Activated CD8-positive, alpha-beta memory T cell treated with anti-CD3 and anti-CD28 coated beads for 4 hours (primary cell): ENCODE measurements around the gene RCOR1.
"Not testable (repeated sequence)": the region's sequence is repeated elsewhere in the genome, so short reads cannot be mapped to it uniquely, and the experiment has no call there.

Source experiments
- DNase-seq, 2 donors: peaks; one replicate each; pipeline ENCODE4 v3.0.0-alpha.2; 2020; ENCODE audit warnings: low read depth in 2 of 2

The RCOR1 gene

DNA sequence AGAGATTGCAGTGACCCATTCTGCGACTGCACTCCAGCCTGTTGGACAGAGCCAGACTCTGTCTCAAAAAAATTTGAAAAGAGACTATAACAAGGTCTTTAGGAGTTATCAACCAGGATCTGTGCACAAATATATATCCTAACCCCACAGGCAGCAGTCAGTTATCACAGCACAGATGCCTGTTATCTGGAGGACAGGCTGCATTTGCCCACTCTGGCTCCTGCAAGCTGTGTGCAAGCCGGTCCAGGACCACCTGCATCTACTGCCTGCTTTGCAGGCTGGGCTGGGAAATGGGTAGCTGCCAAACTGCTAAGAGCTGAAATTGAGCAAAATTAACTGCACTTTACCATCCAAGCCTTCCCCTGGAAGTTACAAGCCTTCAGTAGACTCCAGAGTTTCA is 21.4 kb upstream of the RCOR1 start:
- no peak for DNase-seq

DNA sequence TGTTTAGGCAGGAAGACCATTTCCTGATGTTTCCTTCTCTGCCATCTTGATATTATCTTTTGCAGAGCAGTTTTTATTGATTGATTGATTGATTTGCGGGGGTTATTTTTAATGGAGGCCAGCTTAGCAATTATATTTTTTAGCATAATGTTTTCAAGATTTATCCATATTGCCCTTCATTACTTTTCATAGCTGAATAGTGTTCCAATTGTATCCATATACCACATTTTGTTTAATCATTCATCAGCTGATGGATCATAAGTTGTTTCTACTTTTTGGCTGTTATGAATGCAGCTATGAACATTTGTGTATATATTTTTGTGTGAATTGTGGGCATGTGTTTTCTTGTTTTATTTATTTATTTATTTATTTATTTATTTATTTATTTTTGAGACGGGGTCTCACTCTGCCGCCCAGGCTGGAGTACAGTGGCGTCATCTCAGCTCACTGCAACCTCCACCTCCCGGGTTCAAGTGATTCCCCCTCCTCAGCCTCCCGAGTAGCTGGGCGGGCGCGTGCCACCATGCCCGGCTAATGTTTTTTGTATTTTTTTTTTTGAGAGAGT is 20.9 kb upstream of the RCOR1 start:
- DNase-seq, result no peak

DNA sequence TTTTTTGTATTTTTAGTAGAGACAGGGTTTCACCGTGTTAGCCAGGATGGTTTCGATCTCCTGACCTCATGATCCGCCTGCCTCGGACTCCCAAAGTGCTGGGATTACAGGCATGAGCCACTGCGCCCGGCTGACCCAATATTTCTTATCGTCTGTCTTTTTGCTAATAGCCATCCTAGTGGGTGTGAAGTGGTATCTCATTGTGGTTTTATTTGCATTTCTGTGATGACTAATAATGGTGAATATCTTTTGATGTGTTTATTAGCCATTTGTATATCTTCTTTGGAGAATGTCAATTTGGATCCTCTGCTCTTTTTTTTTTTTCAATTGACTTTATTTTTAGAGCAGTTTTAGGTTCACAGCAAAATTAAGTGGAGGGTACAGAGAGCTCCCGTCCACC is 19.3 kb upstream of the RCOR1 start:
- DNase-seq, result not testable (repeated sequence)

DNA sequence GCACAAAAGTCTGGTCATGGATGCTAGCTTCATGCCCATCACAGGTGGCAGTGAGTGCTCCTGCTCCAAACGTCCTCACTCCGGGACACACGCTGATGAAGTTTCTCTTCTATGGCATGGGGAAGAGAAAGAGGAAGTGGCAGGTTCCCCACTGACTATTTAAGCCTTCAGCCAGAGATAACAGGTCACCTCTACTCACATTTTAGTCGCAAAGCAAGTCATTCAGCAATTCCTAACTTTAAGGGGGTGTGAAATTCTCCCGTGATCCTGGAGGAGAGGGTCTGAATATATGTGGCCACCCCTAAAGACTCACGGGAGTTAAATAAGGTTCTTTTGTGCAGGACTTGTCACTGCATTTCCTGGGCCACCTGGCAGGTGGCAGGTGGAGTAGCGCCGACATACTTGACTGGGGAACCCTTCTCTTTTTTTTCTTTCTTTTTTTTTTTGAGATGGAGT is 18.8 kb upstream of the RCOR1 start:
- DNase-seq, result no peak

DNA sequence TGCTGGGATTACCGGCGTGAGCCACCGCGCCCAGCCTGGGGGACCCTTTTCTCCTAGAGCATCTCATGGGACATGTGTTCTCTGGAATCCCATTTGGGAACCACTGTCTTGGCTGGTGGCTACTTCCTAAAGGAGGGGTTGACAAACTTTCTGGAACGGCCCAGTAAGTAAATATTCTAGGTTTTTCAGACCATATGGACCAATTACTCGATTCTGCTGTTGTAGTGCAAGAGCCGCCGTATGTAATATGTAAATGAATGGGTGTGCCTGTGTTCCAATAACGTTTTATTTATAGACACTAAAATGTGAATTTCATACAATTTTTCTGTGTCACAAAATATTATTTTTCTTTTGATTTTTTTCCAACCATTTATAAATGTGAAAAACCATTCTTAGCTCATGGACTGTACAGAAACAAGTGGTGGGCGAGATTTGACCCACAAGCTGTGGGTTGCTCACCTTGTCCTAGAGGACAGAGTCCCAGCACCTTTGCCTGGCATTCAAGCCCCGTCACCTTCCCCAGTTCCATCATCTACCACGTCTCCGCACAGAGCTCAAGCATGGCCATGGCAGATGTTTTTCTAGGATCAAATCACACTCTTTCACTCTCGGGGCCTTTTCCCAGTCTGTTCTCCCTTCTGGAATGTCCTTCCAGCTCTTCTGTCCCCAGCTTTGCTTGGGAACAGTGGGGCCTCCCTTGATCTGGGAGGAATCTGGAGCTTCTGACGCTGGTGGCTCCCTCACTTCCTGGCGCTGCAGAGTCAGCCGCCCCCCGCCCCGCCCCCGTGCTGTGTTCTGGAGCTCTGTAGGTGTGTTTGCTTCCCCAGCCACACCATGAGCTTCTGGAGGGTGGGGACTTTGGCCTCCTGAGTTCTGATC is 17.9 kb upstream of the RCOR1 start:
- no peak for DNase-seq

DNA sequence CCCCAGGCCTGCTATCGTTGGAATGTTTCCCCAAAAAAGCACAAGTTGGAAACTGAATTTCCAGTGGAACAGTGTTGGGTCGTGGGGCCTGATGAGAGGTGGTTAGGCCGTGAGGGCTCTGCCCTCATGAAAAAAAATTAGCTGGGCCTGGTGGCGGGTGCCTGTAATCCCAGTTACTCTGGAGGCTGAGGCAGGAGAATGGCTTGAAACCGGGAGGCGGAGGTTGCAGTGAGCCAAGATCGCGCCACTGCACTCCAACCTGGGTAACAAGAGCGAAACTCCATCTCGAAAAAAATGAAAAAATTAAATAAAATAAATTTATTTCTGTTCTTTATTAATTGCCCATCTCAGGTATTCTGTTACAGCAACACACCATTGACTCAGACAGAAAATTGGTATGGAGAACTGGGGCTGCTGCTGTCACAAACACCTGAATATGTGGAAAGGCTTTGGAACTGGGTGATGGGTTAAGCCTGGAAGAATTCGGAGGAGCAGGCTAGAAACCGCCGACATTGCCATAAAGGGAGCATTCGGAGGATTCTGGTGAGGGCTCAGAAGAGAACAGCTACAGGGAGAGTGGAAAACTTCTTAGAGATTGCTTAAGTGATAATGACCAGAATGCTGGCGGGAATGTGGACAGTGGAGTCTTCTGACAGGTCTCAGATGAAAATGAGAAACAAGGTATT is 17.1 kb upstream of the RCOR1 start:
- no peak for DNase-seq

DNA sequence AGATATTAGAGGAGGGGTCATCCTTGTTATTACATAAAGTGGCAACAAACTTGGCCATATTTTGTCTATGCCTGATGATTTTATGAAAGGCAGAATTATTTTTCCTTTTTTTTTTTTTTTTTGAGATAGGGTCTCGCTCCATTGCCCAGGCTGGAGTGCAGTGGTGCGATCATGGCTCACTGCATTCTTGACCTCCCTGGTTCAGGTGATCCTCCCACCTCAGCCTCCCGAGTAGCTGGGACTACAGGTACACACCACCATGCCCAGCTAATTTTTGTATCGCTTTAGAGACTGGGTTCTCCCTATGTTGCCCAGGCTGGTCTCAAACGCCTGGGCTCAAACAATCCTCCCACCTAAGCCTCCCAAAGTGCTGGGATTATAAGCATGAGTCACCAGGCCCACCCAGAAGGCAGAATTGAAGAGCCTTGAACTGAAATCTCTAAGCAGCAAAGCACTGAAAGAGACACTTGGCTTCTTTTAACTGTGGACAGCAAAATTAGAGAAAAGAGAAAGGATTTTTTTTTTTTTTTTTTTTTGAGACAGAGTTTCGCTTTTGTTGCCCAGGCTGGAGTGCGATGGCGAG is 16.5 kb upstream of the RCOR1 start:
- DNase-seq, result not testable (repeated sequence)

DNA sequence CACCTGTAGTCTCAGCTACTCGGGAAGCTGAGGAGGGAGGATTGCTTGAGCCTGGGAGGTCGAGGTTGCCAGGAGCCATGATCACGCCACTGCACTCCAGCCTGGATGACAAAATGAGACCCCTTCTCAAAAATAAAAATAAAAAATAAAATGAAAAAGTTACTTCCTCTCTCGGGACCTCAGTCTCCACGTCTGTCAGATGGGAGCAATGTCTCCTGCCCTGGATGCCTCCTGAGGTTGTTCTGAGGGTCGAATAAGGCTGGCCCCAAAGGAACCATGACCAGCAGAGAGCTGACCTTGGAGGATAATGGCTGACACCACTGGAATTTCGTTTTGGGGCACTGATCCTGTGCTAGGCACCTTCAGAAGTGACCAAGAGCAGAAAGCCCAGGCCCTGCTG is 13.6 kb upstream of the RCOR1 start:
- DNase-seq, result no peak

DNA sequence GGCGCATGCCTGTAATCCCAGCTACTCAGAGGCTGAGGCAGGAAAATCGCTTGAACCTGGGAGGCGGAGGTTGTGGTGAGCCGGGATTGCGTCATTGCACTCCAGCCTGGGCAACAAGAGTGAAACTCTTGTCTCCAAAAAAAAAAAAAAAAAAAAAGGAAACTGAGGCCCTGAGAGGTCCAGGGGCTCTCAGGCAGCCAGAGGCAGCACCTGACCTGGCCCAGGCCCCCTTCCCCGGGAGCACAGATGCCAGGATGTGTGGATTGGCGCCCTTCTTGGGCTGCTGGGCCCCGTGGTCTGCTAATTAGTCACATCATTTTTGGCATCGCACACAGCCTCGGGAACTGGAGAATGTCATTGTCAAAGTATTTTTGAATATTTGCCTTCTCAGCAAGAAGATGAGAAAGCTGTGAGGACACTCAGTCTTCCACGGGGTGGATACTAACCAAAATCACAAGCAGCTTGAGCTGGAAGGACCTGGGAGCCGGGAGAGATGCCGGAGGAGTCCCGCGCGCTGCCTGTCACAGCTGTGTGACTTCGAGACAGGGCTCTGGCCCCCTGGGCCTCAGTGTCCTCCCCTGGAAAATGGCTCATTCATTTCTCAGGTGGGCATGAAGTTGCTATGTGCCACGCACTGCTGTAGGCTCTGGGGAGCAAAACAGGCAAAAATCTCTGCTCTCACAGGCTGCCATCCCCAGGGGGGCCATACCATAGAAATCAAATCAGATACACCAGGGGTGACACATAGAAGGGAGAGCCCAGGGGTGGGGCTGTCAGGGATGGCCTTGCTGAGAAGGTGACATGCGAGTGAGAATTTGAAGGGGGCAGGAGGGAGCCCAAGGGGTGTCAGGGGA is 12.5 kb upstream of the RCOR1 start:
- no peak for DNase-seq

DNA sequence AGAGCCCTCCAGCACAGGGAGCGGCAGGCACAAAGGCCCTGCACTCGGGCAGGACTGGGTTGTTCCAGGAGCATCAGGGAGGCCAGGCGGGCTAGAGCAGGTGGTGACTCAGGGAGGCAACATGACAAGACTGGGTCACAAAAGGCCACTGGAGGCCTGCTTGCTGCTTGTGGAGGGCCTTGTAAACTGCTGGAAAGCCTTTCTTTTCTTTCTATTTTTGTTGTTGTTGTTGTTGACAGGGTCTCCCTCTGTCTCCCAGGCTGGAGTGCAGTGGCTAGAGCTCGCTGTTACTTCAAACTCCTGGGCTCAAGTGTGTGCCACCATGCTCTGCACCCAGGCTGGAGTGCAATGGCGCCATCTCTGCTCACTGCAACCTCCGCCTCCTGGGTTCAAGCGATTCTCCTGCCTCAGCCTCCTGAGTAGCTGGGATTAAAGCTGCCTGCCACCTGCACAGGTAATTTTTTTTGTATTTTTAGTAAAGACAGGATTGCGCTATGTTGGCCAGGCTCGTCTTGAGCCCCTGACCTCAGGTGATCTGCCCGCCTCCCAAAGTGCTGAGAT is 11.8 kb upstream of the RCOR1 start:
- DNase-seq, result no peak

DNA sequence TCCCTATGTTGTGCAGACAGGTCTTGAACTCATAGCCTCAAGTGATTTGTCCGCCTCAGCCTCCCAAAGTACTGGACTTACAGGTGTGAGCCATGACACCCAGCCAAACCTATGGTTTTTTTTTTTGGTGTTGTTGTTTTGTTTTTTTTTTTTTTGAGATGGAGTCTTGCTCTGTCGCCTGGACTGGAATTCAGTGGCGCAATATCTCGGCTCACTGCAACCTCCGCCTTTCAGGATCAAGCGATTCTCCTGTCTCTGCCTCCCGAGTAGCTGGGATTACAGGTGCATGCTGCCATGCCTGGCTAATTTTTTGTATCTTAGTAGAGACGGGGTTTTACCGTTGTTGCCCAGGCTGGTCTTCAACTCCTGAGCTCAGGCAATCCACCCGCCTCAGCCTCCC is 11.3 kb upstream of the RCOR1 start:
- no peak for DNase-seq

DNA sequence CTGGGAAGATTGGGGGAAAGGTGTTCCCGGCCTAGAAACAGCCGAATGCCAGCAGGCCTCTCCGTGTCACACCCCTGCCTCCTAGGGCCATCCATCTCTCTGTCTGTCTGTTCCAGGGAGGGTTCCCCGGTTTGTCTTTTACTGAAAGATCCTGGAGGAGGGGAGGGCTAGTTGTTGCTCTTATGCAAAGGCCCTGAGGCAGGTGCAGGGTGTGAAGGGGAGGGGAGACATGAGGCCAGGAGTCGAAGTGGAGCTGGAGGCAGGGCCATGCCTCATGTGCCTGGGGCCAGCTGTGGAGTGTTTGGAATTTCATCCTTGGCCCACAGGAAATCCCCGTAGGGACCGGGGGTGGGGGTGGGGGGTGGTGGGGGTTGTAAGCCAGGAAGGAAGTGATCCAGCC is 8.7 kb upstream of the RCOR1 start:
- no peak for DNase-seq

DNA sequence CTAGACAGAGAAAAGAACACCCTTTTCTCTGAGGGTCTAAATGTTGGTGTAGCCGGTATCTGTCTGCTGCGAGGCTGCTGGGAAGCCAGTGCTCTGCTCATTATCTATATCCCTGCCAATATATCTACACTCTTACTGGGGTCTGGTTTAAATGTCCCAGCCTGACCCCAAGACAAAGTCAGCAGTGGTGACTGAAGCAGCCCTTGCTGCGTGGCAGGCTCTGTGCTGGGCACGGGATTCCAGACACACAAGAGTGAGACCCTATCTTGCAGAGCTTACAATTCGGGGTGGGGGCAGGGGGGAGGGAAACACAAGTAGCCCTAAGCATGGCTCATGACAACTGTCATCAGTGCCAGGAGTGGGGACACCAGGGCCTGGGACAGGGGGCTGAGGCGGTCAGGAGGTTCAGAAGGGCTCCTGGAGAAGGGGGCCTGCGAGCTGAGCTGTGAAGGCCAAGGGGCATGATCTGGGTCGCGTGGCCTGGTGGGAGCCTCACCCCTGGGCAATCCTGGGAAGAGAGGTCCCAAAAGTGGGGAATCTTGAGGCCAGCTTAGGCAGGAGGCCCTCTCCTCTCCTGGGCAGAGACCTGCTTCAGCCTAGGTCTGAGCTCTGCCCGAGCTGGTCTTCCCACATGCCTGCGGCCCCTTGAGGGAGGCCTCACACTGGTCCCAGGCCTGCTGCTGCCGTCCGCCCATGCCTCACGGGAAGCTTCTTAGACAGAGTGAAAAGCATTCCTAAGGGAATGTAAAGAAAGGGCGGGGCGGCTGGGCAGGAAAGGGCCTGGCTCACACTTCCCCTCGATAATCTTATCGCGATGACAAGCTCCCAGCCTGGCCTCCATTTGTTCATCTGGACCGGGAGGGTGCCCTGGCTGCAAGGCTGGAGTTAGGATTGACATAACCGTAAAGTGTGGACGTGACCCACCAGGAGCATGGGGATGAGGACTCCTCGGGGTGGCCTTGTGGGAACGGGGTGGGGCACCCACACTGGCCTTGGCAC is 7.3 kb upstream of the RCOR1 start:
- DNase-seq, result no peak

DNA sequence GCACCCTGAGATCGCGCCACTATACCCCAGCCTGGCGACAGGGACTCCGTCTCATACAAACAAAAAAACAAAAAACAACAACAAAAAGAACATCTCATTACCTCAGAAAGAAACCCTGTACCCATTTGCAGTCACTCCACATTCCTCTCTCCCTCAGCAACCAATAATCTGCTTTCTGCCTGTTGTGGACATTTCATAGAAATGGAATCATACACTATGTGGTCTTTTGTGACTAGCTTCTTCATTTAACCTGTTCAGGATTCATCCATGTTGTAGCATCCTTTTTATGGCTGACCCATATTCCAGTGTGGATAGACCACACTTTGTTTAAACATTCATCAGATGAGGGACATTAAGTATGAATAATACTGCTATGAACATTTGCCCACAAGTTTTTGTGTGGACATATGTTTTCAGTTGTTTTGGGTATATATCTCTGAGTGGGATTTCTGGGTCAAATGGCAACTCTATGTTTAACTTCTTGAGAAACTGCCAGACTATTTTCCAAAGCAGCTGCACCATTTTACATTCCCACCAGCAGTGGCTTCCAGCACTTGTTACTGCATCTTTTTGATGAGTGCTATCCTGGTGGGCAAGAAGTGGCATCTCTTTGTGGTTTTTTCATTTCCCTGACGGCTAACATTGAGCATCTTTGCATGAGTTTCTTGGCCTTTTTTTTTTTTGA is 5.9 kb upstream of the RCOR1 start:
- no peak for DNase-seq

DNA sequence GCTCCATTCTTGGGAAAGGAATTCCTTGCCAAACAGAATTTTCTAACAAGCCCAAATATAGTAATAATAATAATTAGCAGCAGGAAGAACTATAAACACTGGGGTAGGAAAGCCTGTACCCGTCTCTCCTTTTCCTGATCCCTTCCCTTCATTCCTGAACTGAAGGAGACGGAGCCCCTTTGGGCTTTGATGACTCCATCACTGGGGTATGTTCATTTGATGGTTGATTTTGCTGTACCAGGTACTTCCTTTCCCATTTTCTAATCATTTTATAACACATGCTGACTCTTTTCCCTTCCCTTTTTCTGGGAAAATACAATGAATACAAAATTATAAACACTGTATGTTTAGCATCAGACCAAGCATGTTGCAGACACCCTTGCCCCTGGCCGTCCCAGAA is 3.6 kb upstream of the RCOR1 start:
- no peak for DNase-seq

DNA sequence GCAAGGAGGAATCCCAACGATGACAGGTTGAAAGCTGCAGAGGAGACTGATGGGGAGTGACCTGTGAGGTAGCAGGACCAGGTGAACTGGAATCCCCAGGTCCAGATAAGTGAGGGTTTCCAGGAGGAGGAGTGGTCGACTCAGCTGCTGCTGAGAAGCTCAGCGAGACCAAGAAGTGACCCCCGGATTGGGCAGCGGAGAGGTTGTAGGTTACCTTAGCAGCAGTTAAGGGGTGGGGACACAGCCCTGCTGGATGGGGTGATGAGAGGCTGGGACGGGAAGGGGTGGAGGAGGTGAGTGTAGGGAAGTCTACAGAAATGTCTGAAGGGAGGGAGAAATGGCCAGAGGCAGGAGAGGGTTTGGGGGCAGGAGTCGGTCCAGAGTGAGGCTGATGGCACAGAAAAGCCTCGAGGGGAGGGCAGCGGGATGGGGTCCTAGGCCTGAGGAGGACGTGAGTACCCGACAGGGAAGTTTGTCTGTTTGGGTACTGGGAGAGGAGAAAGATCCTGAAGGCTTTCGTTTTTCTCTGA is 2.6 kb upstream of the RCOR1 start:
- DNase-seq, result no peak

DNA sequence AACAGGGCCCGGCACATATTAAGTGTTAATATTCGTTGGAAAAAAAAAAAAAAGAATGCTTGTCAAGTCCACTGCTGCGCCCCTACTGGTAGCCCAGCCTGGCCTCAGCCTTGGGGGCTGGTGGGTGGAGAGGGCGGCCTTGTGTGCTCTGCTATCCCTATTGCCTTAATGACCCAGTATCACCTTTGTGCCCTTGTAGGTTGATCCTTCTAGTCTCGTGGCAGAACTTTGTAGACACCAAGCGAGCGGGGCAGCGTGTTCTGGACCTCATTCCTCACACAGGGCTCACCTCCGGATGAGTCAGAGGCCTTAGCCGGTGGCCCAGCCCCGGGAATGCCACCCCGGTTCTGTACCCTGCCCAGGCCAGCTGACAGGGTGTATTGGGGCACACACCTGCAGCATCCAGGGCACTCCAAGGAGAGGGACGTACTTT is 1.8 kb upstream of the RCOR1 start:
- DNase-seq, result no peak

DNA sequence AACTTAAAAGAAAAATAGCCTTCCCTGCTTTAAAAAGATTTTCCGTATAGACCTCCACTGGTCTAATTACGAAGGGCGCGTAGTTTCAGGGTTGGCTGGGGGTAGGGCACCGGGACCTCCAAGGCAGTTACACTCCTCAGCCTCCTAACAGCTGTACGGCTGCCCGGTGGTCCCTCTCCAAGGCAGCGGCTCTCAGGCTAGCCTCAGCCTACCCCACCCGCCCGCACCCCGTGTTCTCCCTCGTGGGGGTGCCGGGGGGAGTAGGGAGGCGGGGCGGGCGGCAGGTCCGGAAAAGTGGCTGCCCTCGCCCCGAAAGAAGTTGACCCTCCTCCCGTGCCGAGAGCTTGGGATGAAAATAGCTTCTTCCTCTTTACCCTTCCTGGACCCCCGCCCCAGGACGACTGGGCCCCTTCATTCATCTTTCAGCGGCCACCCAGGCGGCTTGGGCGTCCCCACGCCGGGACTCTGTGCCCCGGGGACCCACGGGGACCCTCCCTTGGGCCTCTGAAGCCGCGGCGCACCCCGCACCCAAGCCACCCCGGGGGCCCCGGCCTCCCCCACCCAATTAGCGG is 991 bp upstream of the RCOR1 start:
- DNase-seq, result no peak

DNA sequence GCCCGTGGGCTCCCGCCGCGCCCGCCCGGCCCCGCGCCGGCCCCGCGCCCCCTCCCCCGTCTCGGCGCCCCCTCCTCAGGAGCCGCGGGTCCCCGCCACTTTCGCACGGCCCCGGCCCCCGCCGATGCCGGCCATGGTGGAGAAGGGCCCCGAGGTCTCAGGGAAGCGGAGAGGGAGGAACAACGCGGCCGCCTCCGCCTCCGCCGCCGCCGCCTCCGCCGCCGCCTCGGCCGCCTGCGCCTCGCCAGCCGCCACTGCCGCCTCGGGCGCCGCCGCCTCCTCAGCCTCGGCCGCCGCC is 263 bp downstream of the RCOR1 start:
- no peak for DNase-seq
